Fibroblast of skin of right biceps (primary cell): ENCODE results near the gene AP2A1.

ENCODE experiments used
- DNase-seq: peaks from one replicate; pipeline ENCODE4 v3.0.0-alpha.2; 2013

AP2A1 gene

GRCh38 chr19:49795615-49796014 is 28.8 kb downstream of the AP2A1 start:
- no peak for DNase-seq

- DNase-seq, result no peak
Measured at GRCh38 chr19:49798574-49798973, 31.8 kb downstream of the AP2A1 start.

DNA sequence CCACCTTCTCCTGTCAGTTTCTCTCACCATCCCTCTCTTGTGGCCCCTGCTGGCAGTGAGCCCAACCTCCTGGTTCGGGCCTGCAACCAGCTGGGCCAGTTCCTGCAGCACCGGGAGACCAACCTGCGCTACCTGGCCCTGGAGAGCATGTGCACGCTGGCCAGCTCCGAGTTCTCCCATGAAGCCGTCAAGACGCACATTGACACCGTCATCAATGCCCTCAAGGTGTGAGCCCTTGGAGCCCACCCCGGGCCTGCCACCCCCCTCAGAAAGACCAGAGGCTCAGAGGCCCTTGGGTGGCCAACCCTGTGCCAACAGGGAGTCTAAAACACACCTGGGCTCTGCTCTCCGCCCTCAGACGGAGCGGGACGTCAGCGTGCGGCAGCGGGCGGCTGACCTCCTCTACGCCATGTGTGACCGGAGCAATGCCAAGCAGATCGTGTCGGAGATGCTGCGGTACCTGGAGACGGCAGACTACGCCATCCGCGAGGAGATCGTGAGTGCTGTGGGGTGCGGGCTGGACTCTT is 32.5 kb downstream of the AP2A1 start:
- DNase-seq, result no peak

GRCh38 chr19:49799798-49800376 is 33.1 kb downstream of the AP2A1 start:
- DNase-seq, result no peak

DNA sequence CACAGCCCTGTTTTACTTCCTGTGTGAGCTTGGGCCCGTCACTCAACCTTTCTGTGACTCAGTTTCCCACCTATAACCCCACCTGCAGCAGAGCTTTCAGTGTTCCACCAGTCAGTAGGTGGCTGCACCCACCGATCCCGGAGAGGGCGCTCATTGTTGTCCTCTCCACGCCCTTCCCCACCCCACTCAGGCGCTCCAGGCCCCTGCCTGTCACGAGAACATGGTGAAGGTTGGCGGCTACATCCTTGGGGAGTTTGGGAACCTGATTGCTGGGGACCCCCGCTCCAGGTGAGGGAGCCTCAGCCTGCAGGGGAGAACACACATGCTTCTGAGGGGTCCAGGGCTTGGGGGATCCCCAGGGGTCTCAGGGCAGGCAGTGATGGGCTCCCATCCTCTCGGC is 34.0 kb downstream of the AP2A1 start:
- DNase-seq, result no peak

DNA sequence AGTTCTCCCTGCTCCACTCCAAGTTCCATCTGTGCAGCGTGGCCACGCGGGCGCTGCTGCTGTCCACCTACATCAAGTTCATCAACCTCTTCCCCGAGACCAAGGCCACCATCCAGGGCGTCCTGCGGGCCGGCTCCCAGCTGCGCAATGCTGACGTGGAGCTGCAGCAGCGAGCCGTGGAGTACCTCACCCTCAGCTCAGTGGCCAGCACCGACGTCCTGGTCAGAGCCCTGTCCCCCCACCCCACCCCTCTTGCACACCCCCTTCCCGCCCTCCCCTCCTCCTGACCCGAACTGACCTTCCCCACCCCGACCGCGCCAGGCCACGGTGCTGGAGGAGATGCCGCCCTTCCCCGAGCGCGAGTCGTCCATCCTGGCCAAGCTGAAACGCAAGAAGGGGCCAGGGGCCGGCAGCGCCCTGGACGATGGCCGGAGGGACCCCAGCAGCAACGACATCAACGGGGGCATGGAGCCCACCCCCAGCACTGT is 34.6 kb downstream of the AP2A1 start:
- DNase-seq, result no peak

- peak; percentile 93 for DNase-seq
Measured at GRCh38 chr19:49801966-49802661, 35.3 kb downstream of the AP2A1 start.

- no peak for DNase-seq
Measured at GRCh38 chr19:49802836-49803528, 36.2 kb downstream of the AP2A1 start.

- DNase-seq, result no peak
Measured at GRCh38 chr19:49803529-49803856, 36.7 kb downstream of the AP2A1 start.

DNA sequence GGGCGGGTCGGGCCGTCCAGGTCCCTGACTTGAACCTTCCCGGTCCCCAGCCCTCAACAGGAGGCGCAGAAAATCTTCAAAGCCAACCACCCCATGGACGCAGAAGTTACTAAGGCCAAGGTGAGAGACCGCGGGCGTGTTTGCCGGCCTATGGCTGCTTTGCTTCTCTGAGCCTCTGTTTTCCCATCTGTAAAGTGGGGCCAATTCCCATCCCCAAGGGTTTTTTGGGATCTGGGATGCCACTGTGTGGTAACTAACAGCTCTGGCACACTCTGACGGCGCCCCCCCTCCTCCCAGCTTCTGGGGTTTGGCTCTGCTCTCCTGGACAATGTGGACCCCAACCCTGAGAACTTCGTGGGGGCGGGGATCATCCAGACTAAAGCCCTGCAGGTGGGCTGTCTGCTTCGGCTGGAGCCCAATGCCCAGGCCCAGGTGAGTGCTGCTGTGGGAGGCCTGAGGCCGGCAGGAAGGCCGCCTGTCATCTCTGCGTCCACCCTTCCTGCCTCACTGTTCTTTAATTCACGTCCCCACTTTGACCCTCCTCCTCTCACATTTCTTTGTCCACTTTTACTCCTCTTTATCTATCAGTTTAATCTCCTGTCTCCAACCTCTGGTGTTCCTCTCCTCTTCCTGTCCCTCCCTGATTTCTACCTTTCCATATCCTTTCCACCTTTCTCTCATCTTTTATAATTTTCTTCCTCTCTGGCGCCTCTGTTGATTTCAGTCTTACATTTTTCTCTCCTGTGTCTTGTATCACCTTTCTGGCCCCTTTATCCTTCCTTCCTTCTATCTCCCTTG is 39.2 kb downstream of the AP2A1 start:
- no peak for DNase-seq

DNA sequence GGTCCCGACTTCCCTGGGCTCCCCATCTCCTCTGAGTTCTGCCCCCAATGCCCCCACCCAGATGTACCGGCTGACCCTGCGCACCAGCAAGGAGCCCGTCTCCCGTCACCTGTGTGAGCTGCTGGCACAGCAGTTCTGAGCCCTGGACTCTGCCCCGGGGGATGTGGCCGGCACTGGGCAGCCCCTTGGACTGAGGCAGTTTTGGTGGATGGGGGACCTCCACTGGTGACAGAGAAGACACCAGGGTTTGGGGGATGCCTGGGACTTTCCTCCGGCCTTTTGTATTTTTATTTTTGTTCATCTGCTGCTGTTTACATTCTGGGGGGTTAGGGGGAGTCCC is 39.8 kb downstream of the AP2A1 start:
- no peak for DNase-seq

DNA sequence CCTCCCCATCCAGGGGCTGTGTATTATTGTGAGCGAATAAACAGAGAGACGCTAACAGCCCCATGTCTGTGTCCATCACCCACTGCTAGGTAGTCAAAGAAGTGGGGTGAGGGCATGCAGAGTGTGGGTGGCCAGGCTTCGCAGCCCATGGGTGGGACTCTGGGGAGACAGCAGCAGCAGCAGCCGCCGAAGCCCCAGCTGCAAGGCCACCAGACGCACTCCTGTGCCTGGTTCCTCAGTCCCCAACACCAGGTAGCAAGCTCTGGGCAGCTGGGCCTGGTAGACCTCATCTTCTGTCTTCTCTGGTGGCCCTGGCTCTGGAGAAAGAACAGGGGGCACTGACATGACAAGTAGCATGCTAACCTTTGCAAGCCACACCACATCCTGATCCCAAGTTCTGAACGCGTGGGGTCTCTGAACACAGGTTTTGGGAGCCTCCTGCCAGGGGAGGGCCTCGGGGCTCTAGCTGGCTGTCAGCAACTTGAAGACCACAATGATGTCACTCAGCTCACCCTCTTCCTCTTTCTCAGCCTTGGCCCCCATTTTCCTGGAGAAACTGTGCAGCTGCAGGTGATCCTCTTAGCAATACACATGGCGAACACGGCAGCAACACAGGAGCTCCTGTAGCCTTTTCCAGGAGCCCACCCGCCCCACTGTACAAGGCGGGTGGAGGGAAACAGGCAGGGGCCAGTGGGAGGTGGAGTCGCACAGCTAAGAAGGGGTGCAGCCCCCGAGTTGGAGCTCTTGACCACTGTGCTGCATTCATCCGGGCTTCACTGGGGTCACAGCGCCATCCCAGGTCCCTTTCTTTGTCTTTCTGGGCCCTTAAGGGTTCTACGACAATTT is 40.5 kb downstream of the AP2A1 start:
- DNase-seq, result no peak

GRCh38 chr19:49807904-49808675 is 41.3 kb downstream of the AP2A1 start:
- DNase-seq, result no peak

DNA sequence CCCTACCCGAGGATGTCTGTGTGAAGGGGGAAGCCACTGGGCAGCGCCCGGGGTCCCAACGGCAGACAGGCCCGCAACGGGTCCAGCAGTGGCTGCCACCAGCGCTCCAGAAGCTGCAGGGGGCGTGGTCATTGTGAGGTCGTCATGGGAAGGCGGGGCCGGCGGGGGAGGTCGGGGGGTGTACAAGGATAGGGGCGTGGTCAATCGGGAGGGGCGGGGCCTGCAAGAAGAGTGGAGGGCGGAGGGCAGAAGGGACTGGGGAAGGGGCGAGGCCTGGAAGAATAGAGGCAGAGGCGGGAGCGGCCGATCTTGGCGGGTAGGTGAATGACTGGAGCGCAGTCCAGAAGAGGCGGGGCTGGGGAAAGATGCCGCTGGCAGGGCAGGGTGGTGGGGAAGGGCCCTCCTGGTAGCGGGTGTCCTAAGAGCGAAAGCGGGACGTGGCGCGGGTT is 41.9 kb downstream of the AP2A1 start:
- DNase-seq, result peak; percentile 84

DNA sequence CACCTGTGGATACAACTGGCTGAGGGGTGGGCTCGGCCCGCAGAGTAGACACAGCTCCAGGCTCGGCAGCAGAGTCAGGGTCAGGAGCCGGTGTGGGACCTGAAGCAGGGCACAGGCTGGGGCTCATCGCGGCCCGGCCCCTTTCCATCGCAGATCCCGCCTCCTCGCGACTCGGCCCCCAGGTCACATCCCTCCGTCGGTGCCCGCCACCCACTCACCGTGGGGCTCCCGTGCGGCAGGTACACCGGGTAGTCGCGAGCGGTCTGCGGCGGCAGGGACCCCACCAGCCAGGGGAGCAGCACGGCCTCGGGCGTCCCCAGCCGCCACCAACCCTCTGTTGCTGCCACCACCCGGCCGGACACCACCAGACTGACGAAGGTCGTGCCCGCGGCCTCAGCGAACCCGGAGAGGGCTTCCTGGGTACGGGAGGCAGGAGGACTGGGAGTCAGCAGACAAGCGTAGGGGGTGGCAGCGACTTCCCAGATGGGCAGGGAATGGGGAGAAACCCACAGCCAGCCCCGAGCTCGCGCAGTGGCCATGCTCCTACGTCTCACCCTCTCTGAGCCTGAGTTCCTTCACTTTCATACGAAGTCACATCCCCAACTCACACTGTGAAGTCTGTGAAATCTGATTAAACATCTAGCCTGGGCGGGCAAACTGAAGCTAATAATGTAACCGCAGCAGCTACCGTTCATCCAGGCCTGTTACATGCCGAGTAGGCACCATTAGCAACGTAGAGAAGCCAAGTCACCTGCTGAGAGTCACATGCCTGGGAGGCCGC is 42.5 kb downstream of the AP2A1 start:
- no peak for DNase-seq

DNA sequence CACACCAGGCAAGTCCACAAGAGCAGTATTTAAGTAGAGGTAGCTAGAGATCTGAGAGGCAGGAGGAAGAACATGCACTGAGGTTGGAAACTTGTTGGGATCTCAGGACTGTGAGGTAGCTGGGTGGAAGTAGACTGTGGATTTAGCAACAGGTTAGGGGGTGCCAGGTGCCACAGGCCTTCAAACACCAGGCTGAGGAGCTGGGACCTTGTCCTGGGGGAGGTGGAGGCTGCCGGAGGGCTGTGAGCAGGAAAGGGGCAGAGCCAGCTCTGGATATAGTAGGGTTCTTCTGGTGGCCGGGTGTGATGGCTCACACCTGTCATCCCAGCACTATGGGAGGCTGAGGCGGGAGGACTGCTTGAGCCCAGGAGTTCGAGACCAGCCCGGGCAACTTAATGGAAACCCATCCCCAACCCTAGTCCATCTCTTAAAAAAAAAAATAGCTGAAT is 43.2 kb downstream of the AP2A1 start:
- DNase-seq, result no peak

GRCh38 chr19:49811328-49811727 is 44.5 kb downstream of the AP2A1 start:
- DNase-seq, result no peak

DNA sequence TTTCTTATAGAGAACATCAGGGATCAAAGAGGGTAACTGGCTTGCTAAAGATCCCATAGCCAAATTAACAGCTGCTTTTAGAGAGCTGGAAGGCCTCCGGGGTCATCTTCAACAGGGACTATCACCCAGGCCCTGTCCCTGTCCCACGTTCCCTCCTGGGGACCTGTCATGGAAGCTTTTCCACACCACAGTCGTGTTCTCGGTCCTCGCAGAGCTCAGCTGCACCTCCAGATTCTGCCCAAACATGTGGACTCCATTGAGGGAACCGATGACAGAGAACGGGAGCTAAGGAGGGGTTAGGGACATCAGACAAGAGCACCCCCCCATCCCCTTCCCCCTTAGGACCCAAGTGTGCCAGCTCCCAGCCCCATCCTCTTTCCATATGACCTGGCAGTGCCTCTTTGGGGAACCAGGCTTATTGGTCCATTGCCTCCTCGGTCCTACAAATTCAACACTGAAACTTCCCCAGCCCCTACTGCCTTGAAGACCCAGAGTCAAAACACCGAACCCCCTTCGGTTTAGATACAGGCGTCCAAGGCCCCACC is 45.7 kb downstream of the AP2A1 start:
- DNase-seq, result no peak

- peak; percentile 99 for DNase-seq
Measured at GRCh38 chr19:49812997-49813861, 46.4 kb downstream of the AP2A1 start, which contains the start of gene FUZ. Gene FUZ (minus strand): TSS chr19:49813292. CDS start chr19:49813106, 186 bp downstream.
